Mesothelial cell of epicardium (in vitro differentiated cells): Measurements from ENCODE around the gene PPFIA4. TPM values are rescaled to one million over a fixed set of nuclear protein-coding genes. Genes with fewer than 3 reads are reported as not detected.
"Not testable (repeated sequence)": the region's sequence is repeated elsewhere in the genome, so short reads cannot be mapped to it uniquely, and the experiment has no call there.

Experiments
- DNase-seq, 2 experiments: peaks; one replicate each; pipeline ENCODE4 v3.0.0; 2021; ENCODE audit warnings: low spot score in 2 of 2; ENCODE audit not compliant: unreplicated experiment in 2 of 2
- H3K27ac Mint-ChIP-seq: 2 replicates; pipeline ENCODE4 v1.8.0; 2021; ENCODE audit warnings: mixed read lengths
- H3K27me3 Mint-ChIP-seq: 2 replicates; pipeline ENCODE4 v1.8.0; 2021; ENCODE audit warnings: low read depth, mixed read lengths
- H3K36me3 Mint-ChIP-seq: 2 replicates; pipeline ENCODE4 v1.8.0; 2021; ENCODE audit warnings: mixed read lengths
- H3K4me1 Mint-ChIP-seq: 2 replicates; pipeline ENCODE4 v1.8.0; 2021; ENCODE audit warnings: mixed read lengths
- H3K4me3 Mint-ChIP-seq: 2 replicates; pipeline ENCODE4 v1.8.0; 2021; ENCODE audit warnings: mild to moderate bottlenecking, moderate library complexity, mixed read lengths
- H3K9me3 Mint-ChIP-seq: 2 replicates; pipeline ENCODE4 v1.8.0; 2021; ENCODE audit warnings: mixed read lengths
- total RNA-seq: library from RNA; stranded (reverse); gene quantifications from 3 replicates; pipeline ENCODE4 v1.2.1, GENCODE V29; 2021
- TF ChIP-seq, protein P1 (sequence below): fragments of 200-600 bp; sonication (generic); IDR thresholded peaks from one replicate; pipeline ENCODE4 v1.5.0; 2021; ENCODE audit warnings: antibody characterized with exemption; ENCODE audit not compliant: unreplicated experiment

Gene PPFIA4
- total RNA-seq, 1 donor from 2014 or later = 35.3 TPM

DNA sequence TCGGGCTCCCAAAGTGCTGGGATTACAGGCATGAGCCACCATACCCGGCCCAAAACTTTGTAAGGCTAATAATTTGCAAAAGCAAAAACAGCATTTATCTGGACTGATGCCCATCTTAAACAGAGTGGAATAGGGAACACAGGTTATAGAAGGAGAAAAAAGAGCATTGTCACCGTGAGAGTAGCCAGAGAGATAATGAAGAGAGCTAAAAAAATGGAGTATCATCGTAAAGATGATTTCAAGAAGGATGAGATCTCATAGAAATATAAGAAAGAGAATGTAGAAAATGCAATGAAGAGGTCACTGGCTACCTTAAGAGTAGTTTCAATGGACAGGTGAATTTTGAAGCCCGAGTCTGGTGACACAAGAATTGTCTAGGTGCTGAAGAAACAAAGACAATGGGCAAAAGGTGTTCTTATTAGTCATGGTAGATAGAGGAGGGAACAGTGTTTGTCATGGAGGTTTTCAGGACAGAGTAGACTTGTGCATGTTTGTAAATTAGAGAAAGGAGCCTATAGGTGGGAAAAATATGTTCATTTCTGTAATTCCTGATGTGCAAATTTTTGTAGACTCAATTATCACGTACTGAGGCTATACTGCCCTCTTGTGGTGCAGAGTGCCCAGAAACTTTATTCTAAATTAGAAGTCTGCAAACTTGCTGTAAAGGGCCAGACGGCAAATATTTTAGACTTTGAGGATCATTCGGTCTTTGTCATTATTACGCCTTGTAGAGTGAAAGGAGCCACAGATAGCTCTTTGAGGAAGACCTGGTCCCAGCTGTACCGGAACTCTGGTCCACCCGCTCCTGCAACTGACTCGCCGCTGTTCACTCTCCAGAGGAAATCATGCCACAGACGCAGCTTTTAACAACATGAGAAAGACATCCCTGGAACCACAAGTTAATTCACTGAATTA is 27.2 kb upstream of the PPFIA4 start:
- Mint-ChIP-seq H3K9me3 (no peaks in the 10 kb centered on the region), H3K4me3 (no peak overlapping the region), H3K27ac (no peak overlapping the region), H3K36me3 (no peaks in the 10 kb centered on the region), H3K27me3 (peaks cover 44% of the 10 kb centered on the region), H3K4me1 (no peaks in the 10 kb centered on the region)
- TF ChIP-seq, protein P1, sequence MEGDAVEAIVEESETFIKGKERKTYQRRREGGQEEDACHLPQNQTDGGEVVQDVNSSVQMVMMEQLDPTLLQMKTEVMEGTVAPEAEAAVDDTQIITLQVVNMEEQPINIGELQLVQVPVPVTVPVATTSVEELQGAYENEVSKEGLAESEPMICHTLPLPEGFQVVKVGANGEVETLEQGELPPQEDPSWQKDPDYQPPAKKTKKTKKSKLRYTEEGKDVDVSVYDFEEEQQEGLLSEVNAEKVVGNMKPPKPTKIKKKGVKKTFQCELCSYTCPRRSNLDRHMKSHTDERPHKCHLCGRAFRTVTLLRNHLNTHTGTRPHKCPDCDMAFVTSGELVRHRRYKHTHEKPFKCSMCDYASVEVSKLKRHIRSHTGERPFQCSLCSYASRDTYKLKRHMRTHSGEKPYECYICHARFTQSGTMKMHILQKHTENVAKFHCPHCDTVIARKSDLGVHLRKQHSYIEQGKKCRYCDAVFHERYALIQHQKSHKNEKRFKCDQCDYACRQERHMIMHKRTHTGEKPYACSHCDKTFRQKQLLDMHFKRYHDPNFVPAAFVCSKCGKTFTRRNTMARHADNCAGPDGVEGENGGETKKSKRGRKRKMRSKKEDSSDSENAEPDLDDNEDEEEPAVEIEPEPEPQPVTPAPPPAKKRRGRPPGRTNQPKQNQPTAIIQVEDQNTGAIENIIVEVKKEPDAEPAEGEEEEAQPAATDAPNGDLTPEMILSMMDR = peak; percentile 54
- DNase-seq = peak in 1 of 2 experiments; percentile 58

DNA sequence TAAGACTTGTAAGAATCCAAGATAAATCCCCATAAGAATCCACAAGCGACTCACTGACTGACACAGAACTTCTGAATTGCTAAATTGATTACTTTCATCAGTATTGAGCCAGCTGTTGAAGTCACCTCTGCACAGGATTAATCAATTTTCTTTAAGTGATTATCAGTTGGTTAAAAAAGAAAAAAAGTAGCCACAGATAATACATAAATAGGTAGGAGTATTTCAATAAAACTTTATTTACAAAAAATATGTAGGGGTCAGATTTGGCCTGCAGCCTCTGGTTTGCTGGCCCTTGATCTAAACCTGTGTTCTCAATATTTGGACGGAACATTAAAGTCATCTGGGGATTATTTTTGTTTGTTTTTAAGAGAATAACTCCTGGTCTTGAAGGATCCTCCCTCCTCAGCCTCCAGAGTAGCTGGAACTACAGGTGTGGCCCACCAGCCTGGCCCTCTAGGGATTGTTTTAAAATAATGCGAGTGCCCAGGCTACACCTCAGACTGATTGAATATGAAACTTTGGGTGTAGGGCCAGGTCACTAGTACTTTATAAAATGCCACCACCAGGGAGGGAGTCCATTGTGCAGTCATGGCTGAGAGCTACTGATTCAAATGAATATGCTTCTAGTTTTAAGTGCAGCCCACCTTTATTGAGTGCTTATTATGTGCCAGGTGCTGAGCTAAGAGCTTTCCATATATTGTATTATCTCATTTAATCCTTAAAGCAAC is 25.9 kb upstream of the PPFIA4 start:
- Mint-ChIP-seq H3K27me3 (peaks cover 35% of the 10 kb centered on the region), H3K4me1 (no peaks in the 10 kb centered on the region), H3K4me3 (no peak overlapping the region), H3K36me3 (no peaks in the 10 kb centered on the region), H3K27ac (no peak overlapping the region), H3K9me3 (no peaks in the 10 kb centered on the region)
- TF ChIP-seq, protein P1 = no peak
- DNase-seq = no peak

DNA sequence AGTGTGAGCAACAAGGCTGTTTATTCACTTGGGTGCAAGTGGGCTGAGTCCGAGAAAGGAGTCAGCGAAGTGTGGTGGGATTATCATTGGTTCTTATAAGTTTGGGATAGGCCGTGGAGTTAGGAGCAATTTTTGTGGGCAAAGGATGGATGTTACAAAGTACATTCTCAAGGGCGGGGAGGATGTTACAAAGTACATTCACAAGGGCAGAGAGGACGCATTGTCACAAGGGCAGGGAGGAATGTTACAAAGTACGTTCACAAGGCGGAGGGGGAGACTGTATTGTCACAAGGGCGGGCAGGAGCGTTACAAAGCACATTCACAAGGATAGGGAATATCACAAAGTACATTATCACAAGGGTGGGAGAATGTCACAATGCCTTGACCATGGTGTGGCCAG is 24.3 kb upstream of the PPFIA4 start:
- TF ChIP-seq, protein P1 = no peak
- no peak for DNase-seq
- H3K27ac Mint-ChIP-seq = no peak overlapping the region
- H3K27me3 Mint-ChIP-seq = peaks cover 19% of the 10 kb centered on the region
- H3K9me3 Mint-ChIP-seq = no peaks in the 10 kb centered on the region
- H3K36me3 Mint-ChIP-seq = no peaks in the 10 kb centered on the region
- peaks cover 6% of the 10 kb centered on the region for H3K4me1 Mint-ChIP-seq
- H3K4me3 Mint-ChIP-seq = no peak overlapping the region

DNA sequence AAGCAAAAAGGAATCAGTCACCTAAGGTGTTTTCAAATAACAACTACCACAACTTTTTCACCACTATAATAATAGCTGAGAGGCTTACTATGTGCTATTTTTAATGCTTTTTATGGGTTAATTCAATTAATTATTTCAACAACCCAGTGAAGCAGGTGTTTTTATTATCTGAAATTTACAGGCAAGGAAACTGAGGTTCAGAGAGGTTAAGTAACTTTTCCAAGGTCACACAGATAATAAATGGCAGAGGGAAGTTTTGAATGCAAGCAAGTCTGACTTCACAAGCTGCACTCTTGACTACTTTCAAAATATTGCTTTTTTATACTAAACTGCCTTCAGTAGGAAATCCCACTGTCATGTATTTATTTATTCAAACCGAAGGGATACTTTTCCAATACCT is 23.3 kb upstream of the PPFIA4 start:
- H3K36me3 Mint-ChIP-seq = no peaks in the 10 kb centered on the region
- TF ChIP-seq, protein P1 = no peak
- DNase-seq = no peak
- H3K27me3 Mint-ChIP-seq = peaks cover 10% of the 10 kb centered on the region
- H3K4me3 Mint-ChIP-seq = no peak overlapping the region
- no peaks in the 10 kb centered on the region for H3K9me3 Mint-ChIP-seq
- no peak overlapping the region for H3K27ac Mint-ChIP-seq
- H3K4me1 Mint-ChIP-seq = peaks cover 9% of the 10 kb centered on the region

DNA sequence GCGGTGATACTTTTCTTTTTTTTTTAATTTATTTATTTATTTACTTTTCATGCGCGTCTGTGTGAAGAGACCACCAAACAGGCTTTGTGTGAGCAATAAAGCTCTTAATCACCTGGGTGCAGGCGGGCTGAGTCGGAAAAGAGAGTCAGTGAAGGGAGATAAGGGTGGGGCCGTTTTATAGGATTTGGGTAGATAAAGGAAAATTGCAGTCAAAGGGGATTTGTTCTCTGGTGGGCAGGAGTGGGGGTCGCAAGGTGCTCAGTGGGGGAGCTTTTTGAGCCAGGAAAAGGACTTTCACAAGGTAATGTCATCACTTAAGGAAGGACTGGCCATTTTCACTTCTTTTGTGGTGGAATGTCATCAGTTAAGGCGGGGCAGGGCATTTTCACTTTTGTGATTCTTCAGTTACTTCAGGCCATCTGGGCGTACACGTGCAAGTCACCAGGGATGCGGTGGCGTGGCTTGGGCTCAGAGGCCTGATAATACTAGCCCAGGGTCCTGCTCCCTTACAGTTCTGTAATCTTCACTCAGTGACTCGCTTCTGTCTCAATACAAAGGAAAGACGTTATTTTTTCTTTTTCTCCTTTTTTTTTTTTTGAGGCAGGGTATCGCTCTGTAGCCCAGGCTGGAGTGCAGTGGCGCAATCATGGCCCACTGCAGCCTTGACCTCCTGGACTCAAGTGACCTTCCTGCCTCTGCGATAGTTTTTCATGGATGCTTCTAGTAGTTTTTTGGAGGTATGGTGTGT is 20.7 kb upstream of the PPFIA4 start:
- not testable (repeated sequence) for H3K27me3 Mint-ChIP-seq, H3K36me3 Mint-ChIP-seq, H3K9me3 Mint-ChIP-seq, DNase-seq
- peaks cover 18% of the 10 kb centered on the region for H3K4me1 Mint-ChIP-seq
- peak overlapping the region; percentile 98 for H3K27ac Mint-ChIP-seq
- peak overlapping the region; percentile 95 for H3K4me3 Mint-ChIP-seq
